ENCODE measurements around the gene VPS29.

Gene VPS29

GRCh38 chr12:110501752-110502738 lies at the start of gene VPS29, which contains the start of gene RAD9B:
Gene VPS29, minus strand, starts transcription at chr12:110502111. Its CDS starts 60 bp downstream, at chr12:110502051.
Gene RAD9B, plus strand, starts transcription at chr12:110502331. Its CDS starts 7 bp downstream, at chr12:110502338.
- DNase-seq (ENCODE audit: low read depth), result peak; percentile 93

DNA sequence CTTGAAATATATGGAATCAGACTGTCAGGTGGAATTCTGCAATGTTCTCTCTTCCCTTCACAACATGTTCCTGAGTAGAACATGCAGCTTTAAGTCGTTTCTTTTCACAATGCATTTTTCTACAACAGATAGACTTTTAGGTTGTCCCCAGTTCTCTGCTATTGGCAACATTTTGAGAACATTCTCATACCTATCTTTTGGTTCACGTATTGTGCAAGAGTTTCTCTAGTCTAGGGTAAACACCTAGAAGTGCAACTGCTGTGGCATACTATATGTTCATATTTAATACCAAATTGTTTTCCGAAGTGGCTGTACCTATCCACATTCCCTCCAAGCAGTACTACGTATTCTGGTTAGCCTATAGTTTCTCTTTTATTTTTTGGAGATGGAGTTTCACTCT lies 49.1 kb upstream of the VPS29 start:
- no peak for DNase-seq (ENCODE audit: low read depth)

GRCh38 chr12:110549716-110550115 lies 47.8 kb upstream of the VPS29 start:
- no peak for DNase-seq (ENCODE audit: low read depth)

DNA sequence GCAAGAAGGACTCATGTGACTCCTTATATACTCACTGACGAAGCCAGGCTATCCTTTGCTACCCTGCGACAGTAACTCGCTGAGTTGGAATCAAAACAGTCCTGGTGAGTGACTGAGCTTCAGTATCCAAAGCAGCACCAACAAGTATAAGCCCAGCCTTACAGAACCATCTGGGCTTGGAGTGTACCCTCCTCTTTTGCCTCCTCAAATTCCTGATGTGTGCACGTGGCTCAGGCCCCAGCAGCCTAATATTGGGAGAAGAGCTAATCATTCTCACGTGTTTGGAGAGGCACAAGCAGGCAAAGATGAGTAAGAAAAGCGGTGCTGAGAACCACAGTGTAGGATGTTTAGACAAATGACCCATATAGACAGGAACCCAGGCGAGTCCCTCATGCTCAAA lies 46.8 kb upstream of the VPS29 start:
- no peak for DNase-seq (ENCODE audit: low read depth)

DNA sequence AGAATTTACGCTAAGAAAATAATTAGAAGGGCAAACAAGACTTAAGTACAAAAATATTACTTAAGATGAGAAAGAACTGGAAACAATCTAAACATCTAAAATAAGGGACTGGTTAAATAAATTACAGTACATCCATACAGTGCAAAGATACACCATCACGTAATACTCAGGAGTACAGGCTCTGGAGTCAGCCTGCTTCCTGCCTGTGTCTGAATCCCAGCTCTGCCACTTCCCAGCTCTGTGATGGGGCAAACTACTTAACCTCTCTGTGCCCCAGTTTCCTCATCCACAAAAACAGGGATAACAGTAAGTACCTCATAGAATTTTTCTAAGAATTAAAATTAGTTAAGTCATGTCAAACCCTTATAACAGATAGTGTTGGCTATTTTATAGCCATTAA lies 45.2 kb upstream of the VPS29 start:
- no peak for DNase-seq (ENCODE audit: low read depth)

DNA sequence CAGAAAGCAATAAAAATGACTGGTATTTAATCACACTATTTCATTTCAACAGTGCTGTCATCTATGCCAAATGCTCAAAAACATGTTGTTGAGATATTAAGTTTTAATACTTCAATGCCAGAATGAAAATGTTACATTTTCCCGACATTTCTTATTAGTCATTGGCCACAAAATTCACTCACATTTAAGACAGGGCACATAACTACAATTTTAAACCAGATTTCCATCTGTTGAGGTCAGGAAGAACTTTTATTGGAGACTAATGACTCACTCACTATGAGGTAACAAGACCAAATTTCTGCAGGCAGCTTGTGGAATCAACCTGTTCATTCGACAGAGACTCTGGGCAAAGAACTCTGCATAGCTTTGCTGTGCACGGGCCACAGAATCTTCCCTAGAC lies 44.4 kb upstream of the VPS29 start:
- peak; percentile 93 for DNase-seq (ENCODE audit: low read depth)

DNA sequence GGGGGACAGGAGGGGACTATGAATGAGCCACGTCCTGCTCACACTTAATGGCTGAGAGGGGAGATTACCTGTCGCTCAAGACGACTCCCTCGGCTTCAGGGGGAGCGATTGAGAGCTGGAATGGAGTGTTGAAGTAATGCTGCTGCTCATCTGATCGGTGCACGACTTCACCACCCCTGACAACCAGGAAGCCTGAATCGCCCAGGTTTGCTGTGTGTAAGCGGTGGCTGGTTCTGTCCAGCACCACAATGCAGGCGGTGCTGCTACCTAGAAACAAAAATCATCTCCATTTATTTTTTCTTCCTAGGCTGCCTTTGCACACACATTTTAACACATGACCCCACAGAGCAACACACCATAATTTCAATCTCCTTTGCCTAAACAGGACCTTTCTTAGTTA lies 43.9 kb upstream of the VPS29 start:
- DNase-seq (ENCODE audit: low read depth), result no peak

GRCh38 chr12:110545259-110545658 lies 43.3 kb upstream of the VPS29 start:
- DNase-seq (ENCODE audit: low read depth), result peak; percentile 93

DNA sequence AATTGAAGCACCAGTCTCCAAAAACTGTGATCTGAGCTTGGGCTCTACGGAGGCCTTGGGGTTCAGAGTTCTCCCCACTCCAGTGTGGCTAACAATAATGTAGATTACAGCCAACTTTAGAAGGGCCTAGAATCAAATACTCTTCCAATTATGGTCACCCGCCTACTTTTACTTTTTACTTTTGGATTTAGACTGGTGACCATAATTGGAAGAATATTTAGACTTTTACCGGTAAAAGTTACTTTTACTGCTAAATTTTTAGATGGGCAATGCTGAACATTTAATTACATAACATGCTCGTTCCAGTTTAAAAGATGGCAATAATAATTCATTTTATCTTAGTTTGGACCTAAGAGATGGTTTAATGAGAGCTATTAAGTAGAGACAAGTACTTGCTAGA lies 42.1 kb upstream of the VPS29 start:
- DNase-seq (ENCODE audit: low read depth), result no peak

GRCh38 chr12:110543252-110543959 lies 41.5 kb upstream of the VPS29 start:
- no peak for DNase-seq (ENCODE audit: low read depth)

GRCh38 chr12:110540048-110540447 lies 38.1 kb upstream of the VPS29 start:
- no peak for DNase-seq (ENCODE audit: low read depth)

DNA sequence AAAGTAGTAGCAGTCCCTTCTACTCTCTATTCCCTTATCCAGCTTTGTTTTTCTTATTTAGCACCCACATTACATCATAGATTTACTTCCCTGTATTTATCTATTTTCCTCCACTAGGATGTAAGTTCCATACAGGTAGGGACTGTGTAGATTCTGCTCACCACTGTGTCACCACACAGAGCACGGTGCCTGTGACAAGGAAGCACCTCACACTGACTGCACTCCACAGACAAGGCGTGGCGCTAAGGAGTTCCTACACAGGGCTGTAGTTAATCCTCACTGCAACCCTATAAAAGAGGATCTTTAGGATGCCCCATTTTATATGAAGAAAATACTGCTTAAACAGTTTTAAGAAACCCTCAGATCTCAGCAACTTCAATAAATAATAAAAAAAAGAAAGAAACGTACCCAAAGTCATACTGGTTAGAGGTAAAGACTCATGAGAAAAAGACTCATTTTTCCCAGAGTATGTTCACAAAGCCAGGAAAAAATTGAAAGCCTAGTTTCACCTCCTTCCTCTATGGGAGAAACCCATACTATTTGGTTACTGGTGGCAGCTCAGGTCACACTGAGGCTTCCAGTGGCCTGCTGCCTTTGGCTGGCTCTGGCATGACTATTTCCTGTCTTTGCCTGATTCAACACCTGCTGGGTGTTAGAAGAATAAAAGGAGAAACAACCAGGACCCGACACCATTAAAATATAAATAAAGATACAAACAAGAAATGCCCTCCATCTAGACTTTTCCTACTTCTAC lies 37.1 kb upstream of the VPS29 start:
- DNase-seq (ENCODE audit: low read depth), result no peak

- no peak for DNase-seq (ENCODE audit: low read depth)
These were observed 35.9 kb upstream of the VPS29 start for GRCh38 chr12:110537605-110538409.

DNA sequence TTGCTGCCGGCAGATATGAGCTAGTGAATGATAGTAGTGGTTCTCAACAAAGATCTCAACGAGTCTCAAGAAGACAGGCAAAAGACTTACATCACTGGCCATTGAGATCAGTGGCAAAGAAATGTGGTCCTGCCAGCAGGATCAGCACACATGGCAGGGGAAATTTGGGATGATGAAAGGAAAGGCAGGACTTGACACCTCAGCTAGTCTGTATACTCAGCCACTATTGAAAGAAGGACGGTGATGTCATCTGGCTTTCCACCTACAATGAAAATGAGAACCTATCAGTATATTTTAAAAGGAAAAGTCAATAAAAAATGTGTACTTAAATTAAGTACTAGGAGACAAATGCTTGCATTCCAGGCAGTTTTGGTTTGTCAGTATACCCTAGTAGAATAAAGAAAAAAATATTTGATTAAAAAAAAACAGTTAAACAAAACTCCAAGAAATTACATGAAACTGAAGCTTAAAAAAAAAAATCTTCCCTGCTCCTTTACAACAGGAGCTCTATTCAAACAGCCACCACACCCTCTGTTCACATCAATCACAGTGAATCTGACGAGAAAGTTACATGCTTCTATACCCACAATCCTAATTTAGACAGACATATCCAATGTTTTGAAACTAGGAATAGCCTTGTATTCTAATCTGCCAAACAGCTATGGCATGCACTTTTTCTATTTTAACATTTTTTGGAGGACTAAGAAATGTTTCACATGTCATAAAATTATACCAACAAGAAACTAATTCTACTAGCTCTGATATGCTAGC lies 35.1 kb upstream of the VPS29 start:
- no peak for DNase-seq (ENCODE audit: low read depth)

GRCh38 chr12:110534811-110535210 lies 32.9 kb upstream of the VPS29 start:
- no peak for DNase-seq (ENCODE audit: low read depth)

DNA sequence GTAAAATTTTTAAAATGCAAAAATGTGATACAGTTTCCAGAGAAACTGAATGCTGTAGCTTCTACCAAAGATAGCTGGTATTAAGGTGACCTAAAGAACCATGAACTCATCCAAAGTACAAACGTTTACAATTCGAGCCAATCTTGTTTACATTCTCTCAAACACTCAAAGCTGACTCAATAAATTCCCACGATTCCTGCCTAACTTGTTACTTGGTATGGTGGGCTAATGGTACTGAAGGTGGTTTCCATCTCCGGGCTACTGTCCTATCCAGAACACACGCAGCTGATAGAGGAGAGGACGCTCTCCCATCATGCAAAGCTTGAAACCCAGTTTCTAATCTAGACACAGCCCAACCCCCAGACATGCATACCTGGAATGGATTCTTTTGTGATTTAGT lies 31.7 kb upstream of the VPS29 start:
- no peak for DNase-seq (ENCODE audit: low read depth)

- no peak for DNase-seq (ENCODE audit: low read depth)
These were observed 30.7 kb upstream of the VPS29 start for GRCh38 chr12:110532644-110533043.

DNA sequence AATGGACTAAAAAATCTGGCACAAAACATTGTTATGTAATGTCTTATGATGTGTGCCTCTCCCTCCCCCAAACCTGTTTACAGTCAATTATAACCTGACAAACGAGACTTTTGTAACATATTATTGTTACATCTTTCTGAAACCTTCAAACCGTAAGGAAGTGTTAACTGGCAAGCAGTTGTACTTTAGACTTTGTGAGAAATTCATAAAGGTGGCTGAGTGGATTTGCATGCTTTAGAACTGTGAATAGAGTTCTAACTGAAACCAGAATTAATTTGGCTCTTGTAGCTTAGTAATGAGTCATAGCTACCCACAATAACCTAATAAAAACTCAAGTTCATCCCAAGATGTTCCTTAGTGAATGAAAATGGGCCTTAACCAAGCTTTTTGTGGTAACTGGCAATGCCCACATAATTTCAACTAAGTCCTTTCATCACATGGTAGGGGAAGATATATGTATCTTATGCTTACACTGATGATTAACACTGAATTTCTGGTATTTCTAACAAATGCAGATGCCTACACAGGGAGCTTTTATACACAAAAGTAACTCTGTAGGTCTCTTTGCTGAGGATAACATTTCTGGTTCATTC lies 29.9 kb upstream of the VPS29 start:
- DNase-seq (ENCODE audit: low read depth), result no peak

DNA sequence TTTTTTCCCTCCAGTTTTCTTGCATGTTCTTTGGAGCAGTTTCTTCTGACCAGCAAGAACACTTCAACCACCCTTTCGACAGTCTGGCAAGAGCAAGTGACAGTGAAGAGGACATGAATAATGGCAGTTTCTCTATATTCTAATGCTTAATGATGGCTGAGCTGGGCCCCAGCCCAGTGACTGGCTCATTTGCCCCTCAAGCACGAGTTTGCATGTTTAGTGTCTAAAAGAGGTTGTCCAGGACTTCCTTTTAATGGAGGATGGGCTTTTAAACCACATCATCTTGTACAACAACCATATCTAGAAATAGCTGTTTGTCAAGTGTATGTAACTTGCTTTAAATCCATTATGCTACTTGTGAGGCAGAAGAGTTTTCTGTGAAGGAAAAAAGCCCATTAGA lies 28.6 kb upstream of the VPS29 start:
- DNase-seq (ENCODE audit: low read depth), result no peak

GRCh38 chr12:110528277-110528839 lies 26.4 kb upstream of the VPS29 start:
- DNase-seq (ENCODE audit: low read depth), result no peak
